ENCODE measurements around the gene PIK3C3.

DNA sequence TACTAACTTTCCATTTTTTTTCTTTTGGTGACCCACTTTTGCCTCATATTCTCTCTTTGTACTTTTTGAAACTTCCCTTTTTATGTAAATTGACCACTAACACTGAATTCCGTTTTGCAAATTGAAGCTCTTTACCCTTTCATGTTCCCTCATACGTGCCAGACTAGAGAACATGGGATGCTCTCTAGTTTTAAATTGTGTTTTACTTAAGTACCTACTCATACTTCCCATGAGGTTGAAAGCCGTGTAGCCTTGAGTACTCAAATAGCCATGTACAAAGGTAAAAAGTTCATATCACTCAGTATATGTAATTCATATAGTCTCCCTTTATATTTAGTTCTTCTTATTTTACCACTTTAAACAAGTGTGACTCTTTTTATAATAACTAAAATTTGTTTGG lies 119.7 kb downstream of the PIK3C3 start:
- TF ChIP-seq POLR2A (IDR thresholded peaks at IDR 0.05; ENCODE audit: low read length) (no peak), GATA1 (IDR thresholded peaks at IDR 0.05; ENCODE audit: low read depth, low read length) (no peak)

Measured in erythroblast (primary cell).